GM21529 (cell line): ENCODE results near the gene ACSS2.

Experiments used
- ATAC-seq: cut with Tn5 transposase; IDR thresholded peaks from one replicate; pipeline ENCODE4 v1.9.1; 2021; ENCODE audit not compliant: unreplicated experiment

The ACSS2 gene

DNA sequence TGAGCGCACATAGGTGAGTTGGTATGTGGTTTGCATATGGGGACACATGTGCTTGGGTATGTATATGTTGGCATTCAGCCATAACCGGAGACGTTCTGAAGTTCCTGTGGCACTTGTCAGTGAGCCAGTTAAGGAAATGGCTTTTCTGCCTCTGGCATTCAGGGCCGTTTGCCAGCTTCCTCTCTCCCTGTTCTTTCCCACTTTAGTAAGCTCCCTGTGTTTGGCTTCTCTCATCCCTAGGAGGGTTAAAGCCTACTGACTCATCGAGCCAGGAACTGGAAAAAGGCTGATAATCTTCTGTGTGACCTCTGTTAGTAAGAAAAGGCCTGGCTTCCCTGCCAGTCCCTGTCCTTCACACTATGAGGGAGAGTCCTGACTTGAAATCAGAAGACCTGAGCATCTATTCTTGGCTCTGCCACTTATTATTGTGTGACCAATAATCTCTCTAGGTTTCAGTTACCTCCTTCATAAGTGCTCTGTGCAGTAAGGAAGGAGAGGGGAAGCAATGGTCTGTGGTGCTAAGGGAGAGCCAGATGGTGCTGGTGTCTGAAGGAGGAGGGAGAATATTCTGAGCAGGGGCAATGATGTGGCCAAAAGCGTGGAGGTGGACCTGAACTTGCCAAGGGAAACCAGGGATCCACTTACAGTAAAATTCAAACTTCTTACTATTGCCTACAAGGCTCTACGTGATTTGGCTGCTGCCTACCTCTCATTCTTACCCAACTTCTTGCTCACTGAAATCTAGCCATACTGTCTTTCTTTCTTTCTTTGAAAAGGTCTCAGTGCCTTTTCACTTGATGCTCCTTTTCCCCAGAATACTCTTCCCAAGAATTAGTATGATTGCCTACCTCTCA, 31.4 kb downstream of the ACSS2 start:
- ATAC-seq = no peak

GRCh38 chr20:34915131-34915530, 38.7 kb downstream of the ACSS2 start:
- no peak for ATAC-seq

DNA sequence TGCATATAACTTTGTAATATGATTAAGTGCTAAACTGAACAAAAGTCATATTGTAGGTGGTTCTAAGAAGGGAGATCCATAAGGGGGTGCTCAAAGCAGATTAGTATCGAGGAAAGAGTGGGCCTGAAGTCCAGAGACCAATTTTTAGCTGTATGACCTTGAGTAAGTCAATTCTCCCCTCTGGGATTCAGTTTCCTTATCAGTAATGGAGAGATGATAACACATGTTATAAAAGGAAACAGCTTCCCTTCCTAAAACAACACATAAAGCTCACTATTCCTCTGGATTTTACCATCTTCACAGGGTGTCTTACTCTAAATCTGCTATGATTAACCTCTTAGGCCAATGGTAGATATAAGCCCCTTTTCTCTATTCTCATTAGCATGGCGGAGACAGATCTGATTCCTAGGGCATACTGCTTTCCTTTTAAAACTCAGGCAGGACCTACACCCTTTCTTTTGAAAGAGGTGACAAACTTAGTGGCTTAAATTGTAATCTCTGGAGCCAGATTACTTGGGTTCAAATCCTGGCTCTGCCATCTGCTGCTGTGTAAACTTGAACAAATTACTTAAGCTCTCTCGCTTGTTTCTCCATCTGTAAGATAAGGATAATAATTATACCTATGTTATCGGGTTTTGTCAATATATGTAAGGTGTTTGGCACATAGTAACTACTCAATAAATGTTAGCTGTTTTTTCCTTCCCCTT, 39.5 kb downstream of the ACSS2 start:
- no peak for ATAC-seq

GRCh38 chr20:34916774-34917354, 40.5 kb downstream of the ACSS2 start:
- ATAC-seq = no peak

- no peak for ATAC-seq
Observed at GRCh38 chr20:34920055-34920454, 43.6 kb downstream of the ACSS2 start.

DNA sequence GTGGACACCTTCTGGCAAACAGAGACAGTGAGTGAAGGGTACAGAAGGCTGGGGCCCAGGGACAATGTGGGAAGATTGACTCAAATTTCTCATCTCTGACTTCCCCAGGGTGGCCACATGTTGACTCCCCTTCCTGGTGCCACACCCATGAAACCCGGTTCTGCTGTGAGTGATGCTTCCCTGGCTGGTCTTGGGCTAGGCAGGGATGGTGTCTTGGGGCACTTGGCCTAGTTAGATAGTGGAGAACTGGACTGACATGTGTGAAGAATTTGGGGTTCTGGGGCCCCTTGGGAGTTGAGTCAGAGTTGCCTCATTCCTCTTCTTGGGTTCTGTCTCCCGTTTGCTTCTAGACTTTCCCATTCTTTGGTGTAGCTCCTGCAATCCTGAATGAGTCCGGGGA, 45.0 kb downstream of the ACSS2 start:
- no peak for ATAC-seq

GRCh38 chr20:34922654-34923381, 46.4 kb downstream of the ACSS2 start:
- no peak for ATAC-seq

GRCh38 chr20:34923414-34923813, 47.0 kb downstream of the ACSS2 start:
- no peak for ATAC-seq

DNA sequence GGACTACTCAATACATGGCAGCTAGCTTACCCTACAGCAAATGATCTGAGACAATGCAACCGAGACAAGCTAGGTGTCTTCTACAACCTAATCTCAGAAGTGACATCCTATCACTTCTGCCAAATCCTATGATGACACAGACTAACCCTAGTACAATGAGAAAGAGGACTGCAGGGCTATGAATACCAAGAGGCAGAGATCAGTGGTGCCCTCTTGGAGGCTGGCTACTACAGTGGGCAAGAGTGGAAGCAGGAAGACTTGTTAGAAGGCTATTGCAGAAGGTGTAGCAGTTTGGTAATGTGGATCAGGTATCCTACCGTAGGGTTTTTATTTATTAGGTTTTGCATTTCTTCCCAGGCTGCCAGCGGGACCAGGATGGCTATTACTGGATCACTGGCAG, 48.9 kb downstream of the ACSS2 start:
- ATAC-seq = no peak

GRCh38 chr20:34925981-34926380, 49.6 kb downstream of the ACSS2 start:
- no peak for ATAC-seq

DNA sequence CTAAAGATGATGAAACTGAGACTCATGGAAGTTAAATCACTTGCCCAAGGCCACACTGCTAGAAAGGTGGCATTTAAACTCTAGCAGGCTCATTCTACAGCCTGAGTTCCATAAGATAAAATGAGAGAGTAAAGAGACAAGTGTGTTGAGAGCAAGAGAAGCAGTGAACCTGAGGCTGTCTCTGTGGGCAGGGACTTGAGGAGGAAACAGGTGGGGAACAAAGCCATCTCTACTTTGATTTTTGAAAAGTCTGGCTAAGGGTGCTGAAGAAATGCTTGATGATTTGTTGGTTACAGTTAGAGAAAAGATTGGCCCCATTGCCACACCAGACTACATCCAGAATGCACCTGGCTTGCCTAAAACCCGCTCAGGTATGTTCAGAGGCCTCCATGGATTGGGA, 50.2 kb downstream of the ACSS2 start:
- ATAC-seq = no peak

DNA sequence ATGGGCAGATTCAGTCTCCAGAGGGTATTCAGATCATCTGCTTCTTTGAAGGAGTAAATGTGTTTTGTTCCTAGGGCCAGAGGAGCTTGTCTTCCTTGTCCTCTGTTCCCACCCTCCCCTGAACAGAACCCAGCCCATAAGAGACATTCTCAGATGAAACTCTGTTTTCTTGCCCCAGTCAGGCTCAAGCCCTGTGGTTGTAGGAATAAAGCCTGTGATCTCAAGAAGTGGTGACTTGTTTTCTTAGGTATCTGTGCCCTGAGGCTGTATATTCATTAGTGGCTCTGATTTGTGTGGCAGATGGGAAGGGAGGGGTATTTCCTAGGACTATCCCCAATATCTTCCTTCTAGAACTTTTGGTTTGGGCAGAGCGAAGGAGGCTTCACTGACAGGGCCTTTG, 51.3 kb downstream of the ACSS2 start:
- ATAC-seq = no peak

GRCh38 chr20:34928411-34928810, 52.0 kb downstream of the ACSS2 start:
- ATAC-seq = no peak

DNA sequence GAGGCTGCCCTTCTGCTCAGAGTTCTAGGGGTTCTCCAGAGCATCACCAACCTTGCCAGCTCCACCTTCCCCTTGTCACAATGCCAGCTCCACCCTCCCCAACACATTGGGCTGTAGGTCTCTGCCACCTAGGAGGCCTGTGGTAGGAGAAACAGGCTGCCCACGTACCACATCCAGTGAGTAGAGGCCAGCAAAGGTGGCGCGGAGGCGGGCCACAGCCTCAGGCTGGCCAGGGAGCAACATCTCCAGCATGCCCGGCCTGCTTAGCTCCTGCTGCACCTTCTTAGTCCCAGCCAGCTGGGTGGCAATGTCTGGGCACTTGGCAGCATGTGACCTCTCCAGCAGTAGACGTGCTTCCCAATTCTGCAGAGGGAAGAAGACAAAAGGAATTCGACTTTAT, 55.4 kb downstream of the ACSS2 start:
- no peak for ATAC-seq

DNA sequence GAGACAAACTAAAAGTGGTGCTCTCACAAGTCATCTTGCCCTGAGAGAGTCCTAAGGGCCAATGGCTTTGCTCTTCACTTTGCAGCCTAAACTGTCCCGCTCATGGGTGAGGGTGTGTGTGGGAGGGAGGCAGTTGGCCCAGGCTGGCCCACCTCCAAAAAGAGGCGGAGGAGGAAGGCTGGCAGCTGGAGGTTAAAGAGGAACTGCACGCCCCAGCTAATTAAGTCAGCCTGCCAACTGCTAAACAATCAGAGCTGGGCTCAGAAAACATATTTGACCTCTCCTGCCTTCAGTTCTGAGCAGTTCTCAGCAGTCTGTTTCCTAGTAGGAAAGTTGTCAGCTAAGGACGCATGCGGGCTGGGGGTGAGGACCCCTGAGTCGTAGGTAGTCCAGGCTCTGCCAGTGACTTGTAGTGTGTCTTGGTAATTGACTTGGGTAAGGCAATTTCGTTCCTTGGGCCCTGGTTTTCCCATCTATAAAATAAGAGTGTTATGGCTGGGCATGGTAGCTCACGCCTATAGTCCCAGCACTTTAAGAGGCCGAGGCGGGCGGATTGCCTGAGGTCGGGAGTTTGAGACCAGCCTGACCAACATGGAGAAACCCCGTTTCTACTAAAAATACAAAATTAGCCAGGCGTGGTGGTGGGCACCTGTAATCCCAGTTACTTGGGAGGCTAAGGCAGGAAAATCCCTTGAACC, 62.2 kb downstream of the ACSS2 start:
- no peak for ATAC-seq

DNA sequence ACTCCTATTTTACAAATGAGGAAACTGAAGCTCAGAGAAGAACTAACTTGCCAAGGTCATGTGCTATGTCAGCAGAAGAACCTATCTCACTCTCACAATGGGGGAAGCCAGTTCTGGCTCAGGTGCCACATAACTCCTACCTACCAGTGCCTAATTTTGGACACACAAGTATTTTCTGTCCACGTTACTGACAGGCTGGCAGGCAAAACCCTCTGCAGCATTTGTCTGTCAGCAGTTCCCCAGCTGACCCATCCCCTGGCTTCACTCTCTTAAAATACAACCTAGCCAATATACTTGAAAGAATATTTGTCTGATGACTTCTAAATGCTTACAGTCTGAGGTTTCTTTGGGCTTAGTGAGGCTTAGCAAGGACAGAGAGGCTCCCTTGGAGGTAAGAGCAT, 63.7 kb downstream of the ACSS2 start:
- no peak for ATAC-seq

DNA sequence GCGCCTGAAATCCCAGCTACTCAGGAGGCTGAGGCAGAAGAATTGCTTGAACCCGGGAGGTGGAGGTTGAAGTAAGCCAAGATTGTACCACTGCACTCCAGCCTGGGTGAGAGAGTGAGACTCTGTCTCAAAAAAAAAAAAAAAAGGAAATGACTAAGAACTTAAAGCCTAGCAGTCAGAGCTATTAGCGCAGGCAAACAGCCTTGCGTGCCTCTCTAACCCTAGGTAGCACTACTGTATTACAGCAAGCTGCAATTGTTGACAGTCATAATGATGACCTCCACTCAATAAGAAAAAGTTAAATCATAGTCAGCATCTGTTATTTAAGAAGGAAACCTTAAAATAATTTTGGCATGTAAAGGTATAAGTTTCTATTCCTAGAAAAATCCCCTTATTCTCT, 64.8 kb downstream of the ACSS2 start:
- no peak for ATAC-seq

DNA sequence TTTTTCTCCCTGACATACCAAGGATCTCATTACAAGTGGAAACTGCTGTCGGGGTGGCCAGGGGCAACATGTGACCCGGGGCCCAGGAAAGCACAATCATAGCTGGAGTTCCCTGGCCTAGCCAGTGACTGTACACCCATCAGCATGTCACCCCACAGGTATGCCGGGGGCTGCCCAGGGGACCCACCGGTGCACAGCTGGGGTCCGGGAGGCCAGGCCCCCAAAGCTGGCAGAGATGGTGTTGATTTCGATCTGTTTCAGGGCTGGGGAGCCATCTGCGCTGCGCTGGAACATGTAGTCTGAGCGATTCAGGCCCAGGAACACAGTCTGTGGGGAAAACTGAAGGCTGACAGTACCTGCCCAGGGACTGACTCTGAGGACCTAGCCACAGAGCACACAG, 65.9 kb downstream of the ACSS2 start:
- no peak for ATAC-seq

- ATAC-seq = no peak
Observed at GRCh38 chr20:34943808-34944567, 67.6 kb downstream of the ACSS2 start.
